Prostate gland (tissue), 2 donors: ENCODE data around the gene TTC23. TPM values are rescaled to one million over a fixed set of nuclear protein-coding genes. Genes with fewer than 3 reads are reported as not detected.

Source experiments
- DNase-seq: peaks from one replicate; pipeline ENCODE4 v3.0.0-alpha.2; 2019; ENCODE audit warnings: low spot score
- H3K27ac ChIP-seq, 2 donors: fragments of 200-600 bp; sonication (generic); 2 replicates each; pipeline ENCODE4 v1.5.1; 2017 to 2019
- H3K27me3 ChIP-seq: fragments of 200-600 bp; sonication (generic); replicated peaks from 2 replicates; pipeline ENCODE4 v1.5.1; 2019; ENCODE audit not compliant: insufficient read depth
- H3K36me3 ChIP-seq, 2 donors: fragments of 200-600 bp; sonication (generic); 1 replicate in 1 of 2; 2 replicates in 1 of 2; pipeline versions ENCODE4 v1.5.1 to v1.8.1; 2017 to 2019
- H3K4me1 ChIP-seq: fragments of 200-600 bp; sonication (generic); replicated peaks from 2 replicates; pipeline ENCODE4 v1.5.1; 2019
- H3K4me3 ChIP-seq, 2 donors: fragments of 200-600 bp; sonication (generic); 2 replicates each; pipeline ENCODE4 v1.5.1; 2017 to 2019
- H3K9me3 ChIP-seq: fragments of 200-600 bp; sonication (generic); 2 replicates; pipeline ENCODE4 v1.5.1; 2017
- CTCF ChIP-seq, 4 experiments: fragments of 200-600 bp in 2 of 4; fragments of 450-650 bp in 2 of 4; sonication (generic) in 2 of 4; IDR thresholded peaks; 1 replicate in 3 of 4; 2 replicates in 1 of 4; pipeline ENCODE4 v1.5.1; 2016 to 2019; ENCODE audit warnings: antibody characterized with exemption in 4 of 4, mild to moderate bottlenecking in 2 of 4, moderate library complexity in 2 of 4
- POLR2A ChIP-seq: fragments of 450-650 bp; IDR thresholded peaks from one replicate; pipeline ENCODE4 v1.6.1; 2016; ENCODE audit warnings: antibody characterized with exemption, mild to moderate bottlenecking
- POLR2AphosphoS5 ChIP-seq: sonication (generic); formaldehyde crosslinking; IDR thresholded peaks from one replicate; pipeline ENCODE4 v1.6.1; 2017; ENCODE audit warnings: antibody characterized with exemption
- WGBS: methylation state at CpG from one replicate; pipeline ENCODE4 v1.1.5; 2018; 5-methylcytosine and 5-hydroxymethylcytosine counted together
- intact Hi-C: fragments of 100-400 bp; cut with DNase I; formaldehyde crosslinking; loops from one replicate; pipeline ENCODE4 v1.14.2; 2022
- total RNA-seq, 2 donors: library from RNA; depleted of rRNA; stranded (reverse); fragments of >200 nt; gene quantifications; one replicate each; pipeline ENCODE4 v1.1.0, GENCODE V29; 2016

TTC23 gene
- 10 to 100 TPM; 18.1 to 39.5 TPM for total RNA-seq

GRCh38 chr15:99249270-99249841, at the start of gene TTC23:
TSS of gene TTC23 (minus strand) at chr15:99249581. CDS start at chr15:99228712, 20,869 bp downstream.
- 2% methylated on average over 14 of the region's 14 CpGs for WGBS
- TF ChIP-seq POLR2AphosphoS5 (peak; percentile 85), CTCF (IDR thresholded peaks at IDR 0.05) (no peak), POLR2A (peak; percentile 46)
- Histone ChIP-seq H3K27me3 (no peaks in the 10 kb centered on the region), H3K27ac (peak within 1 kb of the TSS; percentile 85 to 92), H3K4me3 (peak within 1 kb of the TSS; percentile 44 to 62), H3K4me1 (peaks cover 5% of the 10 kb centered on the region), H3K9me3 (no peaks in the 10 kb centered on the region), H3K36me3 (no peaks in the 10 kb centered on the region)
- peak; percentile 40 for DNase-seq
- intact Hi-C loops = no loop called here

GRCh38 chr15:99296386-99296785, 47.0 kb upstream of the TTC23 start:
- H3K4me1 ChIP-seq = no peaks in the 10 kb centered on the region
- no peak overlapping the region for H3K27ac ChIP-seq
- DNase-seq = no peak
- no peaks in the 10 kb centered on the region for H3K36me3 ChIP-seq
- H3K9me3 ChIP-seq = no peaks in the 10 kb centered on the region
- TF ChIP-seq POLR2AphosphoS5 (no peak), CTCF (IDR thresholded peaks at IDR 0.05) (no peak)
- no peaks in the 10 kb centered on the region for H3K27me3 ChIP-seq
- WGBS = 84% methylated on average over 2 of the region's 2 CpGs
- no peak overlapping the region for H3K4me3 ChIP-seq
- intact Hi-C loops = loop anchor here (10.0 kb wide), 2 partner anchors 108 to 268 kb away; partner anchors contain the start of gene MEF2A

- H3K27ac ChIP-seq = no peak overlapping the region
- TF ChIP-seq CTCF (IDR thresholded peaks at IDR 0.05) (no peak), POLR2AphosphoS5 (no peak), POLR2A (no peak)
- DNase-seq = no peak
- H3K4me1 ChIP-seq = no peaks in the 10 kb centered on the region
- H3K4me3 ChIP-seq = no peak overlapping the region
- no peaks in the 10 kb centered on the region for H3K9me3 ChIP-seq
- intact Hi-C loops = loop anchor here (10.0 kb wide), 2 partner anchors 109 to 269 kb away; partner anchors contain the start of gene MEF2A
- H3K27me3 ChIP-seq = no peaks in the 10 kb centered on the region
- H3K36me3 ChIP-seq = no peaks in the 10 kb centered on the region
Measured at GRCh38 chr15:99295840-99296239, 46.5 kb upstream of the TTC23 start.

GRCh38 chr15:99291643-99292042, 42.3 kb upstream of the TTC23 start:
- Histone ChIP-seq H3K27ac (no peak overlapping the region), H3K36me3 (no peaks in the 10 kb centered on the region), H3K9me3 (no peaks in the 10 kb centered on the region), H3K4me3 (no peak overlapping the region), H3K4me1 (no peaks in the 10 kb centered on the region), H3K27me3 (no peaks in the 10 kb centered on the region)
- TF ChIP-seq POLR2AphosphoS5 = no peak
- intact Hi-C loops = loop anchor here (10.0 kb wide), 2 partner anchors 113 to 273 kb away; partner anchors contain the start of gene MEF2A
- DNase-seq = no peak

GRCh38 chr15:99283717-99284116, 34.3 kb upstream of the TTC23 start:
- intact Hi-C loops = loop anchor here (2.0 kb wide), 1 partner anchor 421 kb away; no protein-coding TSS in a partner anchor
- Histone ChIP-seq H3K4me1 (no peaks in the 10 kb centered on the region), H3K4me3 (no peak overlapping the region), H3K36me3 (no peaks in the 10 kb centered on the region), H3K27me3 (no peaks in the 10 kb centered on the region), H3K9me3 (no peaks in the 10 kb centered on the region), H3K27ac (no peak overlapping the region)
- TF ChIP-seq CTCF (IDR thresholded peaks at IDR 0.05) (no peak), POLR2AphosphoS5 (no peak), POLR2A (no peak)
- no peak for DNase-seq
